HG02798 (cell line): Measurements from ENCODE around the gene GALNT10.

Source experiments
- ATAC-seq: cut with Tn5 transposase; IDR thresholded peaks from one replicate; pipeline ENCODE4 v1.9.1; 2021; ENCODE audit warnings: mild to moderate bottlenecking; ENCODE audit not compliant: unreplicated experiment, poor library complexity

Gene GALNT10

GRCh38 chr5:154393850-154394249 lies 203.3 kb downstream of the GALNT10 start:
- ATAC-seq = no peak

DNA sequence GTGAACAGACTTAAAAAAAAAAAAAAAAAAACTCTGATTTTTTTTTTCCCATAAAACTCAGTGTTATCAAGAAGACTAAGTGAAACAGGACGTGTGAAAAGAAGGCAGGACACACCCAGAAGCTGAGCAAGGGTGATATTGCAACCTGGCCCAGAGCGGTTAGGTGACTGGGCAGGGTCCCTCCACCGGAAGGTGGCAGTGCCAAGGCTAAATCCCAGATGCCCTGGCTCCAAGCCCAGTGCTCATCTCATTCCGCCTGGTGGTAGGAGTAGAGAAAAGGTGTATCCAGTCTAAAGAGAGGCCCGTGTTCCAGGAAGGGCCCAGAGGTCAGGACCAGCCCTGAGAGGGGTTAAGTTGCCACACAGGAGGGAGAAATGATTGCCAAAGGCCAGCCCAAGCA lies 203.8 kb downstream of the GALNT10 start:
- ATAC-seq = no peak

DNA sequence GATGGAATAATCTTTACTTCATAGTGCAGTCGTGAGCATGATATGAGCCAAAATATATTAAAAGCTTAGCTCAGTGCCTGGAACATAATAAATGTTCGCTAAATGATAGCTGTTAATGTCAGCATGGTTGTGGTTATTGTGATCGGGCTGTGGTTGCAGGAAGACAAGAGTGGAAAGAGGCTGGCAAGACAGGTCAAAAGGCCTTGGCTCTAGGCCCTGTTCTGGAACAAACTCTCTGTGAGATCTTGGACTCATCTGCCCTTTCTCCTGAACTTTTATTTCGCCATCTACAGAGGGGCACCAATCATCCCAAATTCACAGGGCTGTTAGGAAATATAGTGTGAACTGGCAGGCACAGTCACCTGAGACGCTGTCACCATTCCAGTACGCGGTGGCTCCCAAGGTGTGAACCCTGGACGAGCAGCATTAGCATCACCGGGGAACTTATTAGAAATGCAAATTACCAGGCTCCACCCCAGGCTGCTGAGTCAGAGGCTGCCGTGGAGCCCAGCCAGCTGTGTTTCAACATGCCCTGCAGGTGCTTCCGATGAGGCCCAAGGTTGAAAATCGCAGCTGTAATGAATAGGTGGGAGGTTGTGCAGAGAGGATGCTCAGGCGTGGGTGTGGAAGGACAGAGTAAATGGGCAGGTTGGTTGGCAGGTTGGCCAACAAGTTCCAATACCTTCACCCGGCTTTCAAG lies 205.0 kb downstream of the GALNT10 start:
- peak; percentile 92 for ATAC-seq

- ATAC-seq = no peak
Measured at GRCh38 chr5:154396128-154396527, 205.6 kb downstream of the GALNT10 start.

DNA sequence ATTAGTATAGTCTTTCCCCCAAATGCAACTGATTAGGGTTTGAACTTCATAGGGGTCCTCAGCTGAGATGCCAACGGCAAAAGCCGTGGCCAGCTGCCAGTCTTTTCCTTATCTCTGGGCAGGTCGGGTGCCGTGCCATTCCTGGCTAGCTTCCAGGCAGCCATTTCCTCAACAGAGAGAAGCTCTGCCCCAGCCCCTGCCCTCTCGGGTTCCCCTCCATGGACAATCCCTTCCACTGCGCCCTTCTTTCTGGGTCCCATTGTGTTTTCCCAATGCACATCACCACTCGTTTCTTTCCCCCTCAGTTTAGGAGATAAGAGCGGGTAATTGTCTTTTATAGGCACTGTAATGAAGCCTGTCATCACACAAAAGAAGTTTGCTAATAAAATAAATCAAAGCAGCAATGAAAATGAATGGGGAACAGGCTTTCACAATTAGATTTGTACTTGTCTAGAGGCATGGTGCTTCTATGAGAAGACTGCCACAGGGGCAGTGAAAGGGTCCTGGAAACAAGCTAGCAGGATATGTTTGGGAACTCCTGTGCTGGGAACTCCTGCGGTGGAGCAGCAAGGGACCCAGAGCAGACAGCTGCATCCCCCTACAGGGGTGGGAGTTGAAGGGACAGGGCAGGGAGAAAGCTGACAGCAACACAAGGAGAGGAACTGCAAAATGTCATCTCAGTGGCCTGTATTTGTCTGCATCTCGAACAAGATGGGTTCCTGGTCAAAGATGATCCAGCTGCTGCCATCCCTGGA lies 207.3 kb downstream of the GALNT10 start:
- ATAC-seq = no peak

DNA sequence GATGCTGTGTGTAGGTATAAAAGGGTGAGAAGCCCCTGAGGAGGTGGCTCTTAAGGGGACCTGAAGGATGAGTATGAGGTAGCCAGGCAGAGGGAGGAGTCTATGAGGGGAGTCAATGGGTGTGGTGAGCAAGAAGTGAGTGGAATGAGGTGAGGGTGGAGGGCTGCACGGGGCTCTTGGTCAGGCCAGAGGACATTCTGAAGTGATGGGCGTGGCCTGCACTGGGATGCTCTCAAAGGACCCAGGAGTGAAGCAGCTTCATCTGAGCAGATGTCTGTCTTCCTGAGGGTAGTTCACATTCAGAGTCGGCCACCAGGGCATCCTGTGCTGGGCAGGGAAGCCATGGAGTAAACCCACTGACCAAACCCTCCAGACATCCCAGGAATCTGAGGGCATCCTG lies 210.1 kb downstream of the GALNT10 start:
- ATAC-seq = no peak

DNA sequence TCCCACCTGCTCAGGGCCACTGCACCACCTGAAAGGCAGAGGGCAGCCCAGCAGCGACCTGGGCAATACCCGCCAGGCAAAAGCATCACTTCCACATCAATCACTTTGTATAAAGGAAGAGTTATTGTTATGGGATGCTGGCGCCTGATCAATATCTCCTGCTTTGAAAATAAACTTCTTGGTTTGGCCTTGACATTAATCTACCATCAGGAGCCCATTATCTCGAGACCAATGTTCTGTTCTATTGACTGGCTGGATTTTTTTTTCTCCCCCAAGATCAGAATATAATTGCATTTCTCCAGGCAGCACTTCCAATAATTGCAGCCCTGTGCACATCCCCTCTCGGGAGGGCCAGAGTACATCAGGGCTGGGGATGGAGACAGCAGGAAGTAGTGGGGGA lies 210.8 kb downstream of the GALNT10 start:
- ATAC-seq = no peak

- ATAC-seq = no peak
Measured at GRCh38 chr5:154401931-154402330, 211.4 kb downstream of the GALNT10 start.

DNA sequence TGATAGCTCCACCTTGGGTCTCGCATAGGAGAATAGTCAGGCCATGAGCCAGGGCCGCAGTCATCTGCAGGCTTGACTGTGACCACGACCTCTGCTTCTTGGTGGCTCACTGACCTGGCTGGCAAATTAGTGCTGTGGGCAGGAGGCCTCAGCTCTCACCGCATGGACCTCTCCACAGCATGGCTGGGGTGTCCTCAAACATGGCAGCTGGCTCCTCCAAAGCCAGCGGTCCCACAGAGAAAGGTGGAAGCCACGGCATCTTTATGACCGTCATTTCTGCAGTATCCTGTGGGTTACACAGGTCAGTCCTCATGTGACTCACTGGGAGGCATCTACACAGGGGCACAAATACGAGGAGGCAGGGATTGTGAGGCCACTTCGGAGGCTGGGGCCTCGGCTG lies 212.1 kb downstream of the GALNT10 start:
- no peak for ATAC-seq

GRCh38 chr5:154403234-154403633 lies 212.7 kb downstream of the GALNT10 start:
- no peak for ATAC-seq

DNA sequence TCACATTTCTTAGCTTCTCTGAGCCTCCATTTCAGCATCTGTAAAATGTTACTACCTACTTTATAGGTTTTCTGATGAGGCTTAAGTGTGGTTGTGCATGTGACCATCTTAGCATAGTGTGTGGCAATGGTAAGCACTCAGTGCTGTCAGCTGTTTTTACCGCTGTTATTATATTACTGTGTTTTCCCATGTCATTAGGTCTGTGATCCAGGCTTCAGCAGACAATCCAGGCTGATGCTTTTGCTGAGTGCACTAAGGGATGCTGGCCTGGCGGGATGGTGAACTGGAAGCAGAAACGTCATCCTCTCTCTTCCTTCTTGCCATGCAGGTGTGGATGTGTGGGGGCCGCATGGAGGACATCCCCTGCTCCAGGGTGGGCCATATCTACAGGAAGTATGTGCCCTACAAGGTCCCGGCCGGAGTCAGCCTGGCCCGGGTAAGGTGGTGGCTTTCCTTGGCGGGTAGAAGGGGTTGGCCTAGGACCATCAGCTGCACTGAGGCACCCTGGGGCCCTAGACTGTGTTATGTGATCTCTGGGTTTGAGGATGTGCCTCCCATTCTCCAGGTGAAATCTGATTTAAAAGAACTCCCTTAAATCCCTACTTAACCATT lies 213.3 kb downstream of the GALNT10 start:
- ATAC-seq = no peak

GRCh38 chr5:154405078-154405792 lies 214.7 kb downstream of the GALNT10 start:
- ATAC-seq = peak; percentile 97

DNA sequence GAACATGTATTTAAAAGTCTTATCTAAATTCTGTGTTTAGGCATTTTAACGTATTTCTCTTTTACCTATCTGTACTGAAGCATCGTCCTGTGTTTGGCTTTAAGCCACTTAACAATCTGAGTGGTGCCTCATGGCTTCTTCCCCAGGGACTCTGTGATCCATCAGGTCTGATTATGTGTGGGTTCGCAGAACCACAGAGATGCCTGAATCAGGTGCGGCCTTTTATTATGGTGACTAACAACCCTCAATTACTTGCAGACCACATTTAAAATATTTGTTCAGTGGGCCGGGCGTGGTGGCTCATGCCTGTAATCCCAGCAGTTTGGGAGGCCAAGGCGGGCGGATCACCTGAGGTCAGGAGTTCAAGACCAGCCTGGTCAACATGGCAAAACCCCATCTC lies 215.7 kb downstream of the GALNT10 start:
- no peak for ATAC-seq

DNA sequence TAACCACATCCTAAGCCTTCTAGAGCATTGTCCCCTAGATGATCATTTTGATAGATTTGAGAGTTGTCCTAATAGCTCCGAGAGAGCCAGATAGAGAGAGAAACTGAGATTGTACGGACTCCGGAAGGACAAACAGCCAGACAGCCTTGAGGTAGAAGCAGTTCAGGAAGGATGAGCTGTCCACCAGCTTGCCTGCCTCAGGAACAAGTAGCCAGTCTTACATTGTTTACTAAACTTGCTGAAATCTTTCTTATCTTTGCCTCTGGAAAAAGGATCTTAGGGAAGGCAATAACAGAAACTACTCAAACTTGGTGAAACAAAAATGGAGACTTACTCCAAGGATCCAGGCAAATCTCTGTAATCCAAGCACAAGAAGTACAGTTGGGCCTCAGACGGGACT lies 216.3 kb downstream of the GALNT10 start:
- ATAC-seq = no peak

GRCh38 chr5:154408811-154409210 lies 218.3 kb downstream of the GALNT10 start:
- ATAC-seq = no peak

DNA sequence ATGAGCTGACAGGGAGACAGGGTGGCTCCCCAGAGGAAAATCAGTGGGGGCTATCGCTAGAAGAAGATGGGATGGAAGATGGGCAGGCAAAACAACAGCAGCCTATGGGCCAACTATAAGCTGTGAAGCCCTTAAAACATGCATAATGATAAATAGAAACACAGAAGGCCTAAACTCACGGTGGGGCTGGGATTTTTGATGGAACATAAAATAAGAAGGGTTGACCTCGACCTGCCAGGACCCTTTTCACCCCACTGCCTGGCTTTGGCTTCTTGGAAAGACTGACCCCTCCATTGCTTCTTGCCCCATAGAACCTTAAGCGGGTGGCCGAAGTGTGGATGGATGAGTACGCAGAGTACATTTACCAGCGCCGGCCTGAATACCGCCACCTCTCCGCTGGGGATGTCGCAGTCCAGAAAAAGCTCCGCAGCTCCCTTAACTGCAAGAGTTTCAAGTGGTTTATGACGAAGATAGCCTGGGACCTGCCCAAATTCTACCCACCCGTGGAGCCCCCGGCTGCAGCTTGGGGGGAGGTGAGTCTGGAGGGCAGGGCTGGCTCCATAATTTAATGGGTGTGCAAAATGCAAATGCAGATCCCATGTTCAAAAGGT lies 218.8 kb downstream of the GALNT10 start:
- no peak for ATAC-seq

GRCh38 chr5:154410008-154410407 lies 219.5 kb downstream of the GALNT10 start:
- no peak for ATAC-seq

DNA sequence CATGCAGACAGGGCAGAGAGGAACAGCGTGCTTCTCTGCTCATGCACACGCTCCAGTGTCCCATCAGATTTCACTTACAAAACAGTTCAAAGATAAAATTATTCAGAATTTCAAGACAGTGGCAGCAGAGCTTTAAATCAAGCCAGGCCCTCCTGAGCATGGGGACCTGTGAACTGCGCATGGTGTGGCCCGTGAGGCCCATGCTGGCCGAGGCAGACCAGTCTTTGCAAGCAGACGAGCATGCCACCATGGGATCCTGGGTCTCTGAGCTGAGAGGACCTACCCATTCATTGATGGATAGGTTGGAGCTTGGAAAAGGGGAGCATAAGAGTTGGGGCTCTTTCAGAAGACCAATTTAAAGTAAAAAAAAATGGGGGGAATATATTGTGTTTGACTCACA lies 220.3 kb downstream of the GALNT10 start:
- no peak for ATAC-seq

DNA sequence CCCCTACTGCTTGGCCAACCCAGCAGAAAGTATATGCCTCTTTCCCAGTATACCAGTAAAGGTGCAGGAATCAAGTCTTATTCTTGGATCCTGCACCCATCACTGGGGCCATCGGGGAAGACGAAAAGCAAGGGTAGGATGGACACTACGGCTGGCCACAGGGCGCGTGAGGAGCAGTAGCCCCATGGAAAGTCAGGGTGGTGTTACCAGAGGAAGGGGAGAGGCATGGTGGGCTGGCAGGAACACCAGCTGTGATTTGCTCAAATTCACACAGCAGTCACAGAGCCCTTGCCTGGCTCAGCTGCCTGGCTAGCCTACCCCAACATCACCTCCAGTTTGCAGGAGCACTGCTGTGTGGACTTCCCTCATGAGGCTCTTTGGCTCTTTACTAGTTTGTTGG lies 220.8 kb downstream of the GALNT10 start:
- ATAC-seq = no peak

DNA sequence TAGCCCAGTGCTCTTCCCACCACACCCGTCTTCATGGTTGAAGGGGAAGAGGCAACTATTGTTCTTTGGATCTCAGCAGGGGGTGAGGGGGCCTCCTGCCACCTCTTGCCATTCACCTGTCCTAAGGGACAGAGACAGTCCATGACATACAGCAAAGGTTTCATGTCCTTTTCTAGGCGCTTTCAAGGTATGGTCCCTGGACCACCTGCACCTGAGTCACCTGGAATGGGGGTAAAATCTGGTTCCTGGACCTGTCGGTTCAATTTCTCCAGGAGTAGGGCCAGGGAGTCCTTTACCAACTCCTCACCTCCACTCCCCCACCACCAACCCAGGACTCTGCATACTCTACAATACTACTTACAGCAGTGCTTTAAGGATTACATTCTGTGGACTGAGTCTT lies 221.8 kb downstream of the GALNT10 start:
- ATAC-seq = no peak

GRCh38 chr5:154412925-154413324 lies 222.4 kb downstream of the GALNT10 start:
- no peak for ATAC-seq
